GM11168 (cell line): Measurements from ENCODE around the gene MT1M.
"Not testable (repeated sequence)": the region's sequence is repeated elsewhere in the genome, so short reads cannot be mapped to it uniquely, and the experiment has no call there.

Source experiments
- in situ Hi-C: fragments of 300-500 bp; cut with MboI; formaldehyde crosslinking; loops from one replicate; pipeline ENCODE4 v1.12.0; 2022; ENCODE audit warnings: low sequenced_read_pairs; ENCODE audit not compliant: unreplicated experiment

MT1M gene

DNA sequence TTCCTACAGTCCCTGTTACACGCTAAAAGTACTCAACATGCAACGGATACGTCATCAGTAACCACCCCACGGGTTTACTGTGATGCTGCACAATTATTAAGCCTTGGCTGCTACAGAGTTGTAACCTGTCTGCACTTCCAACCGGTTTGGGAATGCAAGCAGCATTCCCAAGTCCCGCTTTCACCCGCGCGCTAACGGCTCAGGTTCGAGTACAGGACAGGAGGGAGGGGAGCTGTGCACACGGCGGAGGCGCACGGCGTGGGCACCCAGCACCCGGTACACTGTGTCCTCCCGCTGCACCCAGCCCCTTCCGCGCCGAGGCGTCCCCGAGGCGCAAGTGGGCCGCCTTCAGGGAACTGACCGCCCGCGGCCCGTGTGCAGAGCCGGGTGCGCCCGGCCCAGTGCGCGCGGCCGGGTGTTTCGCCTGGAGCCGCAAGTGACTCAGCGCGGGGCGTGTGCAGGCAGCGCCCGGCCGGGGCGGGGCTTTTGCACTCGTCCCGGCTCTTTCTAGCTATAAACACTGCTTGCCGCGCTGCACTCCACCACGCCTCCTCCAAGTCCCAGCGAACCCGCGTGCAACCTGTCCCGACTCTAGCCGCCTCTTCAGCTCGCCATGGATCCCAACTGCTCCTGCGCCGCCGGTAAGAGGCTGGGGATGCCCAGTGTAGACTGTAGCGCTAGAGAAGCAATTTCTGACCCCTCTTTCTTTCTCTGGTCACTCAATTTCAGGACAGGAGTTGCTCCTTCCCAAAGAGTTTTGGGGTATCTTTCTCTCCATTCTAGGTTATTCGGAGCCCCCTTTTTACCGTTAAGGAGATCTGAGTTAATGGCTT, 24.2 kb upstream of the MT1M start, which contains the start of gene MT2A:
TSS of gene MT2A (plus strand) at position 542 of the 833 bp plus-strand sequence. CDS start at position 614, 72 bp downstream.
- in situ Hi-C loops = no loop called here

DNA sequence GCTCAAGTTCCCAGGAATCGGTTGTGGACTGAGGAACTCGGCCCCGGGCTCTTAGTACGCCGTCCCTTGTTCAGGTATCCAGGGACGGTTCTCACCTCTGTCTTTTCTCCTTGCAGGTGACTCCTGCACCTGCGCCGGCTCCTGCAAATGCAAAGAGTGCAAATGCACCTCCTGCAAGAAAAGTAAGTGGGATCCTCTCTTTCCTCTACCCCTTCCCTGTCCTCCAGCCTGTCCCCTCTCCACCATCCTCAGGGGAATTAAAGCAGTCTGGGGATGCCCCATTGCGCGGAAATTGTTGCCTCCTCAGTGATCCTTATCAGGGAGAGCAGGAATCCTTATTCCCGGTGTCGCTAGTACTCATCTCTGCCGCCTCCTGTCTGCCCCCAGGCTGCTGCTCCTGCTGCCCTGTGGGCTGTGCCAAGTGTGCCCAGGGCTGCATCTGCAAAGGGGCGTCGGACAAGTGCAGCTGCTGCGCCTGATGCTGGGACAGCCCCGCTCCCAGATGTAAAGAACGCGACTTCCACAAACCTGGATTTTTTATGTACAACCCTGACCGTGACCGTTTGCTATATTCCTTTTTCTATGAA, 23.5 kb upstream of the MT1M start:
- in situ Hi-C loops = no loop called here

DNA sequence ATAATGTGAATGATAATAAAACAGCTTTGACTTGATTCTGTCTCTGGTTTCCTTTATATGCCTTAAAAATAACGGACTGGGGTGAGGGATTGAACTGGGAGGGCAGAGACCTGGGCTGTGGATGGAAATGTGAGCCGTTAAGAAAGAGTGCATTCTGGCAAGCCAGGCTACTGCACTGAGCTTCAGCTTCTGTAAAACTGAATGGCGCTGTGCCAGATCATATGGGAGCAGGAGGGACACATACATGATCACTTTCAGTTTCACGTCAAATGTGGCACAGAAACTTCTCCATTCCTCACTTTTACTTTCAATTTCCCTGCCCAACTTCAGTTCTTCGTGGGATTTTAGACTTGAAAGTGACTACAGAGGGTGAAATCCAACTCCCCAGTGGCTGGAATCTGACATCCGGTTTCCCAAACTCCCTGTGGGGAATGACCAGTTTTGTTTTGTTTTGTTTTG, 23.0 kb upstream of the MT1M start:
- in situ Hi-C loops = no loop called here

DNA sequence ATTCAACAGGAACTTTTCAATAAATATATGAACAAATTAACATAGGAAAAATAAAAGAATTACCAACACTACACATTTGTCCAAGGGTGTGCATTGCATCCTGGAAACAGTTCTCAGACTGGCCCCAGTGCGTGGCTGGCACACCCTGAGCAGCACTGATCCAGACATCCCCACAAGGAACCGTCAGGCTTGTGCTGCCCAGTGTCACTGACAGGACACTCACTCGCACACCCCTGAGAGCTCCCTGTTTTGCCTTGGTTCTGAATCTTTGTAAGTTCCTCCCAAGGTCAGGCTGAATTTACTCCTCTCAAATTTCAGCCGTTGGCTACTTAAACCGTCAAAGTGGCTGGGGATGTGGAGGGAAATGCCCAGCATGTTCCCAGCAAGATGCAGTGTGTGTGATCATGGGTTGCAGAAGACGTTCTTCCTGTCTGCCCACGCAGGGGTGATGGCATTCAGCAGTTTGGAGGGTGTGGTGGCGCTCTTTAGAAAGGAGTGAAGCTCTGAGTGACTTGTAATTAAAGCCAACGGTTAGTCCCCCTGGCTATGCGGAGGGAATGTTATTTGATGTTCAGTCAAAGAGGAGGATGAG, 22.3 kb upstream of the MT1M start:
- in situ Hi-C loops = no loop called here

DNA sequence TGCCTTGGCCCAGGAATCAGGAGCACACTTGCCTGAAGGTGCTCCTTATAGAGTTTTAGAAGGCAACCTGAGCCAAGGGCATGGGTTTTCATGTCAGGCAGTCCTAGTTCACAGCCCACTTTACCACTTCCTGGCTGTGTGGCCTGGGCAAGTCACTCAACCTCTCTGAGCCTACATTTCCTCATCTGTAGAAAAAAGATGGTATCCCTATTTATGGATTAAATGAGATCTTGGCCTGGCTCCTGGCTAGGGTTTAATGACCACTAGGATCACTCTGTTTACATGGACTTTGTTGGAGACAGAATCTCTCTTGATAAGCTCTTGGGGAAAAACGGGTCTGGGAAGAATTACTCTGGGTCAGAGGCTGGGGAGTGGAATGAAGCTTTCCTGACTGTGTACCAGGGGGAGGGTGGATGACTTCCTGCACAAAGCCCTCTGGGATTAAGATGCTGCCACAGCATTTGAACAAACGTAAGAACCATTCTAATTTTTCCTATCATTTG, 21.8 kb upstream of the MT1M start:
- in situ Hi-C loops = no loop called here

DNA sequence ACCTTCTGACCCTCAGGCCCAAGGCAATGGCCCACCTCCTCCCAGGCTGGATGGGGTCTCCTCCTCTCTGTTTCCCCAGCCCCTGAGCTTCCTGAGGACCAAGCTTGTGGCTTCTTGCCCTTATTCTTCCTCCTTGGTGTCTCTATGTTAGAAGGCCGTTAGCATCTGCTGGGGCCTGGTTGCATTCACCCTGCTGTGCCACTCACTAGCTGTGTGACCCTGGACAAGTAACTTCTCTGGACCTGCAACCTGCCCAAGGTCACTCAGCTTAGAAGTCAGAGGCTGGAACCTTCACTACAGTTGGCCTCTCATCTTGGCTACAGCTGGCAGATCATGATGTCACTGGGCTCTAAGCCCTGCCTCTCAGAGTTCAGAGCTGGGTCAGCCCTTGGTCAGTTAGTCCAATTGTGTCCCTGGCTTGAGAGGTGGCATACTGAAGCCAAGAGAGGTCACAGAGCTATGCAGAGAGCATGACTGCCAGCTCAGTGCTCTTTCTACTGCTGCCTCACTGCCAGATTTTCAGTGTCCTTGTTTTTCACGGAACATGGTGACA, 21.1 kb upstream of the MT1M start:
- in situ Hi-C loops = no loop called here

DNA sequence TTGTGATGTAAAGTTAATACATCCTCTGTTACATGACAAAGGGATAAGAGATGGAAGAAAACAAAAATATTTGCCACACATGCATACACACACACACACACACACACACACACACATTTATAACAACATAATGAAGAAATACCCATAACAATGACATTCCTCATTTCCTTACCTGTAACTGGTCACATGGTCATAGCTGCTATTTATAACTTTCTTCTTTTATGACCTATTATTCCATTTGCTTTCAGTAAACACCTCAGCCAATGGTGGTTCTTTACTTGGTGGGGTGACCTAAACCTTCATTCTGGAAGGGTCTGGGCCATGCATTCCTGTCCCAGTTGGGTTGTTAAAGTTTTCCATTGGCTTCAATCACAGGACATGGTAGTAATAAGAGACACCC, 18.8 kb upstream of the MT1M start:
- in situ Hi-C loops = no loop called here

DNA sequence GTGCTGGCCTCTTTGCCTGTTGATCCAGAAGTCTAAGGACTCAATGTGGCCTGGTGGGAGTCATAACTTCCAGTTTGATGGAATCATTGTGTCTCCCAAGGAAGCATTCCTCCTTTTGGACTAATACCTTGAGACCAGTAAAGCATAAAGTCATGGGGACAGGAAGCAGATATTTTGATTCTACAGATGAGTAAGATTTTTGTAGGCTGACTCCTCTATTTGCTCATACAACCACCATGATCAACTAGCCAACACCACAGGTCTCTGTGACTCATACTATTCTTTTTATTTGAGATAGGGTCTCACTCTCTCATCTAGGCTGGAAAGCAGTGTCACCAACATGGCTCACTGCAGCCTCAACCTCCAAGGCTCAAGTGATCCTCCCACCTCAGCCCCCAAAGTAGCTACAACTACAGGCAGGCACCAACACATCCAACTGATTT, 17.9 kb upstream of the MT1M start:
- in situ Hi-C loops = no loop called here

DNA sequence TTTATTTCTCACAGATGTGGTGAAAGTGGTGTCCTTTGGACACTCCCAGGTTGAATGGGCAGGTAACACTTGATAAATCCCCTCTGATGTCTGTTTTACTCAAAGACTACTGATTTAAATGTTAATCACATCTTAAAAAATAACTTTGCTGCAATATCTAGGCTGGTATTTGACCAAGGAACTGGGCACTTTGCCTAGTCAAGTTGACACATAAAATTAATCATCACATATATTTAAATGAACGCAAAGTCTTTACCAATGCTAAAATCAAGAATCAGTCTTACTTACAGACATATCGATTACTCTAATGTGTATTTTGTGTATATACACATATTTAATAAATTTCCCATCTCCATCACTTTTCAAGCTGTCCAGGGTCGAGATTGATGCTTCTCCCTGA, 17.1 kb upstream of the MT1M start:
- in situ Hi-C loops = no loop called here

DNA sequence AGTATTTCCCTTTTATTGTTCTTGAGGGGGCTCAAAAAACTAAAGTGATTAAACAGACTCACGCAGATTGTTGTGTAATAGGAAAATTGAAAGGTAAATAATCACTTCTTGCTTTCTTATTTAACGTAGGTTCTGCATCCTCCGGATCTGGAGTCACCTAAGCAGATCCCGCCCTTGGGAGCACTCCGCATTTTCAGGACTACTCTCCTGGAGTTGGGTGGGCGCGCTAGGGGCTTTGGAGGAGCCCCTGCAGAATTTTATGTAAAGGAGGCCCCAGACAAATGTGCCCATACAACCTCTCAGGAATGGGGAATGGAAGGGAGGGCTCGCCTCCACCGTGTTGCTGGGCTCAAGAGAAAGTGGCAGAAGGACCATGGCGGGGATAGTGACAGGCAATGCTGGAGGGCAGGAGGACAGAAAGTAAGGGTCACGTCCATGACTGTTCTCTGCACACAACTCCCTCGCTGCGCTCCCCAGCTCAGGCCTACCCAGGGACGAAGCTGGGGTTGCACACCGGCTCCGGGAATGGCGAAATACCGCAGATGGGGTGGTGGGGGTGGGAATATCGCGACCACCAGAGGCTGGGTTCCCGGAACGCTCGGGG, 15.7 kb upstream of the MT1M start:
- in situ Hi-C loops = no loop called here

DNA sequence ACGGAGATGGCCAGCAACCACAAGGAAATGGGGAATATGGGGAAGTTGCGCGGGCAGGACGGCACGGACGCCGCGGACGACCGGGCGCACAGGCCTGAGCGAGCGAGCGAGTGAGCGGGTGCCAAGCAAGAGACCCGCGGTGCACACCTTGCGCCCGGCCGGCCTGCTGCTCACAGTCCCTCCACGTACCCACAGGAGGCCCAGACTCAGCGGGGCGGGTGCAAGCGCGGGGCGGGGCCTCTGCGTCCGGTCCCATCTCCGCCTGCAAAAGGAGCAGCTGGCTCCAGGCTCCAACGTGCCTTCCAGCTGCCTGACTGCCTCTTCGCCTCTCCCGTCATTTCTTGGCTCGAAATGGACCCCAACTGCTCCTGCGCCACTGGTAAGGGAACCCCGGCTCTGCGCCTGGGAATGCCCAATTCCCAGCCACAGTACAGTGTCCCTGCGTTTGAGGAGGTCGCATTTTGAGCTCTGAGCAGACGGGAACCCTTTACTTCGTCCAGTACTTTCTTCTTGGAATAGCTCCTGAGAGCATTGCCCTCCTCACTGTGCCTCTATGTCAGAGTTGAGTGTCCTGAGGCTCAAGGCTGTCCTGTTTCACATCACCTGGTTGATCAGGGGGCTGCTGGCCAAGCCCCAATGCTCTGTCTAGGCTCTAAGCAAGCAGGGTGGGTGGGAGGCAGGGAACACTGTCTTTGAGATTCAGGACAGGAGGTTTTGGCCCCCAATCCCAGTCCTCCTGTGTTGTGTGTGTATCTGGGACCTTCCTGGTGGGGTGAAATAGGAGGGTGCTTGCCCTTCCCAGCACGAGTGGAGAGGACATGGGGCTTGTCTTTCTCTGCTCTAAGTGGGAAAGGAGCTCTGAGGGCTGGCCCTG, 15.0 kb upstream of the MT1M start:
- in situ Hi-C loops = no loop called here

DNA sequence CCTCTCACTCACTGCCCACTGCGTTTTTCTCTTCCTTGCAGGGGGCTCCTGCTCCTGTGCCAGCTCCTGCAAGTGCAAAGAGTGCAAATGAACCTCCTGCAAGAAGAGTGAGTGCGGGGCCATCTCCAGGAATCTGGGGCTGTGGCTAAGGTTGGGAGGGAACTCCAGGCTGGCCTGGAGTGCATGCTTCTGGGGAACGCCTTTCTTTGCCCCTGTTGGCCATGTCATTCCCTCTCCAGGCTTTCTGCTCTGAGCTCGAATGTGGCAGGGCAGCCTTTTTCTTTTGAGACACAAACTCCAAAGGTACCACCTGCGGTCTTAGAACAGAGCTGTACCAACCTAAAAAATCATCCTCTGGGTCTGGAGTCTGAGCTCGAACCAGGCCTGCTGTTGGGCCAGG, 14.3 kb upstream of the MT1M start:
- in situ Hi-C loops = no loop called here

DNA sequence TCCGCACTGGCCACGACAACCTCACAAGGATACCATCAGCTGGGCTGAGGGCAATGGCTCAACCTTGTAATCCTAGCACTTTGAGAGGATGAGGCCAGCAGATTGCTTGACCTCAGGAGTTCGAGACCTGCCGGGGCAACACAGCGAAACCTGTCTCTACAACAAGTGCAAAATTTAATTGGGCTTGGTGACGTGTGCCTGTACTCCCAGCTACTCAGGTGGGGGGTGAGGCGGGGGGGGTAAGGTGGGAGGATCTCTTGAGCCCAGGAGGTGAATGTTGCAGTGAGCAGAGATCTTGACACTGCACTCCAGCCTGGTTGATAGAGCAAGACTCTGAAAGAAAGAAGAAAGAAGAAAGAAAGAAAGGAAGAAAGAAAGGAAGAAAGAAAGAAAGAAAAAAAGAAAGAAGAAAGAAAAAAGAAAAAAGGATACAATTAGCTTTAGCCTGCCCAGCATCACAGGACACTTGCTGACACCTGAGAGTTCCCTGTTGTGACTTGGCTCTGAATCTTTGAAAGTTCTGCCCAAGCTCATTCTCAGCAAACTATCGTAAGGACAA, 12.0 kb upstream of the MT1M start:
- in situ Hi-C loops = no loop called here

DNA sequence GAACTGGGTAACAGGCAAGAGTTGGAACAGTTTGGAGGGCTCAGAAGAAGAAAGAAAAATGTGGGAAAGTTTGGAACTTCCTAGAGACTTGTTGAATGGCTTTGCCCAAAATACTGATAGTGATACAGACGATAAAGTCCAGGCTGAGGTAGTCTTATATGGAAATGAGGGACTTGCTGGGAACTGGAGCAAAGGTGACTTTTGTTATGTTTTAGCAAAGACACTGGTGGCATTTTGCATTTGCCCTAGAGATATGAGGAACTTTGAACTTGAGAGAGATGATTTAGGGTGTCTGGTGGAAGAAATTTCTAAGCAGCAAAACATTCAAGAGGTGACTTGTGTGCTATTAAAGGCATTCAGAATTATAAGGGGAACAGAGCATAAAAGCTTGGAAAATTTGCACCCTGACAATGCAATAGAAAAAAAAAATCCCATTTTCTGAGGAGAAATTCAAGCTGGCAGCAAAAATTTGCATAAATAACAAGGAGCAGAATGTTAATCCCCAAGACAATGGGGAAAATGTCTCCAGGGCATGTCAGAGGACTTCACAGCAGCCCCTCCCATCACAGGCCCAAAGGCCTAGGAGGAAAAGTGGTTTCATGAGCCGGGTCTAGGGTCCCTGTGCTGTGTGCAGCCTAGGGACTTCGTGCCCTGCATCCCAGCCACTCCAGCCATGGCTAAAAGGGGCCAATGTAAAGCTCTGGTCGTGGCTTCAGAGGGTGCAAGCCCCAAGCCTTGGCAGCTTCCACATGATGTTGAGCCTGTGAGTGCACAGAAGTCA, 10.6 kb upstream of the MT1M start:
- in situ Hi-C loops = not testable (repeated sequence)

DNA sequence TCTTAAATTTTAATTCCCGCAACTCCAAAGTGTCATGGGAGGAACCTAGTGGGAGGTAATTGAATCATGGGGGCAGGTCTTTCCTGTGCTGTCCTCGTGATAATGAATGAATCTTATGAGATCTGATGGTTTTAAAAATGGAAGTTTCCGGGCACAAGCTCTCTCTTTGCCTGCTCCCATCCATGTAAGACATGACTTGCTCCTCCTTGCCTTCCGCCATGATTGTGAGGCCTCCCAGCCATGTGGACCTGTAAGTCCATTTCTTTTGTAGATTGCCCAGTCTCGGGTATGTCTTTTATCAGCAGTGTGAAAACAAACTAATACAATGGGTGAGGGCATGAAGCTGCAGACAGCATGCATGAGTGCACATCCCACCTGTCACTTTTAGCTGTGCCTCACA, 9.3 kb upstream of the MT1M start:
- in situ Hi-C loops = not testable (repeated sequence)

DNA sequence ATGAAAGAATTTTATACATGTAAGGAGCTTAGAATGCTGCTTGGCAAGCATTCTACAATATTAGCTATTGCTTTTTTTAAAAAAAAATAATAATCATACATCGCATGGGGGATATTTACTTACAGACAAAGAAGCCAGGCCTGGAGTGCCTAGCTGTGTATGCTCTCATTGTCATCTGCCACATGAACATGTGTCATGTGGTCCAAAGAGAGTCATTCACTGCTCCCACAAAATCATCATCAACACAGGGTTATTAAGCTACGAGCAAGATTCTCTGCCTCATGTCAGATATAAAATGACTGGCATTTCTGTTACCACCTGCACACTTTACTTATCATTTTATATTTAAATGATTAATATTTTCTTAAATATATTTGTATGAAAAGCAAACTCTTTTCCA, 8.8 kb upstream of the MT1M start:
- in situ Hi-C loops = no loop called here

DNA sequence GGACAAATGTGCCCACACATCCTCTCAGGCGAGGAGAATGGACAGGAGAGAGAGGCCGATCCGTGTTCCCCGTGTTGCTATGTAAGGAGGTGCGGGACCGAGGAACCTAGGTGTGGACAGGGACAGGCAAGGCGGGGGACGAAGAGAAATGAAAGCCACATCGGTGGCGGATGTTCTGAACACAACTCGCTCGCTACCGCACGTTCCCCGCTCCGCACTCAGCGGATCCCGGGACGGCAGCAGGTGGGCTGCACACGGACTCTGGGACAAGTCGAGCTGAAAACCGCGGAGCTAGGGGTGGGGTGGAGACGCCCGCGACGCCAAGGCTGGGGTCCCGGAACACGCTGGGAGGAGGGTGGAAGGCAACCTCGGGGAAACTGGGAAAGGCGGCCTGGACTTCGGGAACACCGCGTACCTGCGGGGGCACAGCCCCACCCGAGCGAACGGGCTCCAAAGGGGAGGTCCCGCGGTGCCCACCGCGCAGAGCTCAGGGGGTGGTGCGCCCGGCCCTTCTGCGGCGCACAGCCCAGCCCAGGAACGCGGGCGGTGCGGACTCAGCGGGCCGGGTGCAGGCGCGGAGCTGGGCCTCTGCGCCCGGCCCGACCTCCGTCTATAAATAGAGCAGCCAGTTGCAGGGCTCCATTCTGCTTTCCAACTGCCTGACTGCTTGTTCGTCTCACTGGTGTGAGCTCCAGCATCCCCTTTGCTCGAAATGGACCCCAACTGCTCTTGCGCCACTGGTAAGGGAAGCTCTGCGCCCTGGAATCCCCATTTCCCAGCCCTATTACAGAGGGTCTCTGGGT, 7.1 kb upstream of the MT1M start, which contains the start of gene MT1E:
TSS of gene MT1E (plus strand) at position 642 of the 803 bp plus-strand sequence. CDS start at position 713, 71 bp downstream.
- in situ Hi-C loops = no loop called here
